Loucy (cell line): Measurements from ENCODE around the gene BNIPL.

ENCODE experiments used
- CTCF ChIP-seq: fragments of 200-600 bp; sonication (generic); conservative IDR thresholded peaks from 2 replicates; pipeline ENCODE4 v1.5.1; 2014; ENCODE audit warnings: mild to moderate bottlenecking, antibody characterized with exemption, low read length
- EZH2phosphoT487 ChIP-seq: fragments of 200-600 bp; IDR thresholded peaks from 2 replicates; pipeline ENCODE4 v1.6.1; 2018; ENCODE audit warnings: antibody characterized with exemption, mild to moderate bottlenecking, moderate library complexity, borderline replicate concordance

GRCh38 chr1:151061704-151062103, 25.3 kb downstream of the BNIPL start:
- TF ChIP-seq CTCF (no peak), EZH2phosphoT487 (no peak)
